GM23338 (cell line): ENCODE results near the gene TENM3. TPM values are rescaled to one million over a fixed set of nuclear protein-coding genes. Genes with fewer than 3 reads are reported as not detected.

Experiments used
- ATAC-seq: fragments of 200-7000 bp; cut with Tn5 transposase; 3 replicates; pipeline ENCODE4 v1.9.1; 2020
- DNase-seq: peaks from one replicate; pipeline ENCODE4 v3.0.0-alpha.2; 2015; ENCODE audit warnings: low spot score
- H2AFZ ChIP-seq: fragments of 200-600 bp; sonication (generic); 2 replicates; pipeline ENCODE4 v1.8.0; 2016; ENCODE audit warnings: antibody characterized with exemption, mild to moderate bottlenecking, moderate library complexity
- H3F3A ChIP-seq: fragments of 200-600 bp; sonication (generic); replicated peaks from 2 replicates; pipeline ENCODE4 v1.8.0; 2017; ENCODE audit warnings: antibody characterized with exemption, mixed run types, low read depth
- H3K27ac ChIP-seq: fragments of 200-600 bp; sonication (generic); 2 replicates; pipeline ENCODE4 v1.6.1; 2016; ENCODE audit warnings: low read depth
- H3K27me3 ChIP-seq: fragments of 200-600 bp; sonication (generic); 2 replicates; pipeline ENCODE4 v1.8.0; 2016; ENCODE audit warnings: mild to moderate bottlenecking, mixed run types, moderate library complexity; ENCODE audit not compliant: insufficient read depth
- H3K36me3 ChIP-seq: fragments of 200-600 bp; sonication (generic); 2 replicates; pipeline ENCODE4 v1.8.0; 2016; ENCODE audit warnings: mild to moderate bottlenecking; ENCODE audit not compliant: insufficient read depth
- H3K4me1 ChIP-seq: fragments of 200-600 bp; sonication (generic); 2 replicates; pipeline ENCODE4 v1.8.0; 2016; ENCODE audit warnings: mild to moderate bottlenecking, moderate library complexity; ENCODE audit not compliant: insufficient read depth
- H3K4me2 ChIP-seq: fragments of 200-600 bp; sonication (generic); 2 replicates; pipeline ENCODE4 v1.7.1; 2017; ENCODE audit warnings: mixed run types
- H3K4me3 ChIP-seq: fragments of 200-600 bp; sonication (generic); 2 replicates; pipeline ENCODE4 v1.6.1; 2016; ENCODE audit warnings: mixed run types
- H3K79me2 ChIP-seq: fragments of 200-600 bp; sonication (generic); replicated peaks from 2 replicates; pipeline ENCODE4 v1.8.0; 2017; ENCODE audit warnings: mild to moderate bottlenecking; ENCODE audit not compliant: insufficient read depth
- H3K9me2 ChIP-seq: fragments of 200-600 bp; sonication (generic); 2 replicates; pipeline ENCODE4 v1.8.0; 2017; ENCODE audit not compliant: insufficient read depth
- H4K20me1 ChIP-seq: fragments of 200-600 bp; sonication (generic); replicated peaks from 2 replicates; pipeline ENCODE4 v1.8.0; 2017; ENCODE audit warnings: mild to moderate bottlenecking; ENCODE audit not compliant: insufficient read depth
- H3K27ac Mint-ChIP-seq: 2 replicates; pipeline ENCODE4 v1.8.0; 2020; ENCODE audit warnings: inconsistent platforms, mild to moderate bottlenecking, moderate library complexity, mixed read lengths
- H3K27me3 Mint-ChIP-seq: 3 replicates; pipeline ENCODE4 v1.8.0; 2022; ENCODE audit warnings: low read depth, mild to moderate bottlenecking, moderate library complexity, mixed read lengths, inconsistent platforms; ENCODE audit not compliant: insufficient read depth, poor library complexity
- H3K36me3 Mint-ChIP-seq: 3 replicates; pipeline ENCODE4 v1.8.0; 2021; ENCODE audit warnings: low read depth, mild to moderate bottlenecking, inconsistent platforms, moderate library complexity, mixed read lengths
- H3K4me1 Mint-ChIP-seq: 3 replicates; pipeline ENCODE4 v1.8.0; 2020; ENCODE audit warnings: mild to moderate bottlenecking, inconsistent platforms, mixed read lengths
- H3K4me3 Mint-ChIP-seq: 3 replicates; pipeline ENCODE4 v1.8.0; 2021; ENCODE audit warnings: moderate library complexity, mild to moderate bottlenecking, inconsistent platforms, mixed read lengths
- H3K9me3 Mint-ChIP-seq: 3 replicates; pipeline ENCODE4 v1.8.0; 2020; ENCODE audit warnings: moderate library complexity, mild to moderate bottlenecking, inconsistent platforms, mixed read lengths
- CREB1 ChIP-seq: fragments of 250-450 bp; sonication (Bioruptor Pico); IDR thresholded peaks from 2 replicates; pipeline ENCODE4 v1.5.0; 2020; ENCODE audit warnings: low read depth, mild to moderate bottlenecking, moderate library complexity
- CTCF ChIP-seq, 2 experiments: fragments of 200-600 bp in 1 of 2; sonication (generic) in 1 of 2; conservative IDR thresholded peaks; 2 replicates each; pipeline versions ENCODE4 v1.5.1 to v1.6.1; 2016 to 2017; ENCODE audit warnings: antibody characterized with exemption in 2 of 2, low read depth in 2 of 2, mild to moderate bottlenecking in 2 of 2, moderate library complexity in 1 of 2
- POLR2AphosphoS5 ChIP-seq: IDR thresholded peaks from 2 replicates; pipeline ENCODE4 v1.6.1; 2016; ENCODE audit warnings: antibody characterized with exemption, low read depth
- STAT1 ChIP-seq: IDR thresholded peaks from one replicate; pipeline ENCODE4 v1.6.1; 2016; ENCODE audit warnings: antibody characterized with exemption; ENCODE audit not compliant: unreplicated experiment
- ZNF114 ChIP-seq: fragments of 250-450 bp; sonication (Bioruptor Pico); IDR thresholded peaks from 2 replicates; pipeline ENCODE4 v1.5.0; 2020; ENCODE audit warnings: mild to moderate bottlenecking, moderate library complexity
- polyA plus RNA-seq: library from polyadenylated mRNA; unstranded; fragments of >200 nt; fragmentation: Nextera tagmentation; extraction: Ambion mirVana; gene quantifications from 2 replicates; pipeline ENCODE4 v1.2.1, GENCODE V29; 2016
- total RNA-seq: library from RNA; depleted of rRNA; stranded (reverse); fragments of >200 nt; shearing (Covaris generic); gene quantifications from 2 replicates; pipeline ENCODE4 v1.2.3, GENCODE V29; 2014
- TF ChIP-seq, protein P1 (sequence below): IDR thresholded peaks from one replicate; pipeline ENCODE4 v1.6.1; 2018; ENCODE audit warnings: antibody characterized with exemption; ENCODE audit not compliant: unreplicated experiment

TENM3 gene
- total and polyA plus RNA-seq, 2 experiments from 2014 or later, result 22.2 to 128 TPM

GRCh38 chr4:182643801-182644682, 400.8 kb downstream of the TENM3 start:
- no peak overlapping the region for H3K4me3 Mint-ChIP-seq

DNA sequence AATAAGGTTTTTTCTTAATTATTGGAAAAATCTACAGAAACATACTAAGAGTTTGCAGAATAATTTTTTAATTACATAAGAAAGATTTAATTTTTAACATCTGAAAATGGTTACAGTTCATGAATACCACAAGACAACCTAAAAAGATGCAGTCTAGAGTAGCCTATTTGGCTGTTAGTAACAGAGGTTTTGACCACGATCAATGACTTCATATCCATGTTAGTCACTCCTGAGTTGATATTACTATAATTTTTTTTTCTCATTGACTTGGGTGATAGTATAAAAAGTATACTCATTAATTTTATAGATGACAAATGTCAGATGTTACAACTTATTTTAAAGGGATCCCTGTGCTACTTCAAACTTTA, 401.5 kb downstream of the TENM3 start:
- H3K27ac Mint-ChIP-seq, result no peak overlapping the region
- ATAC-seq, result no peak

More at GRCh38 chr4:182643801-182644682, 400.8 kb downstream of the TENM3 start:
- Mint-ChIP-seq H3K4me1 (no peaks in the 10 kb centered on the region), H3K36me3 (peaks cover 13% of the 10 kb centered on the region), H3K9me3 (peaks cover 4% of the 10 kb centered on the region), H3K27me3 (no peaks in the 10 kb centered on the region), H3K27ac (no peak overlapping the region)
- H3K27me3 ChIP-seq, result no peaks in the 10 kb centered on the region
- no peaks in the 10 kb centered on the region for H3K36me3 ChIP-seq
- H3K9me2 ChIP-seq, result no peaks in the 10 kb centered on the region
- no peak overlapping the region for H2AFZ ChIP-seq
- ATAC-seq, result no peak
- no peaks in the 10 kb centered on the region for H3K79me2 ChIP-seq
- TF ChIP-seq CTCF (conservative IDR thresholded peaks at IDR 0.05; ENCODE audit: low read depth in 2 of 2), result no peak
- H3F3A ChIP-seq, result no peaks in the 10 kb centered on the region
- no peak overlapping the region for H3K4me3 ChIP-seq
- DNase-seq, result no peak
- H3K27ac ChIP-seq, result no peak overlapping the region
- no peaks in the 10 kb centered on the region for H4K20me1 ChIP-seq
- no peak overlapping the region for H3K4me2 ChIP-seq
- H3K4me1 ChIP-seq, result no peaks in the 10 kb centered on the region

More for the DNA sequence above, 401.5 kb downstream of the TENM3 start:
- Histone ChIP-seq H3K79me2 (no peaks in the 10 kb centered on the region), H4K20me1 (no peaks in the 10 kb centered on the region), H3K27ac (no peak overlapping the region), H3K27me3 (no peaks in the 10 kb centered on the region), H3K9me2 (no peaks in the 10 kb centered on the region), H2AFZ (no peak overlapping the region), H3K36me3 (no peaks in the 10 kb centered on the region), H3K4me2 (no peak overlapping the region), H3K4me3 (no peak overlapping the region), H3F3A (no peaks in the 10 kb centered on the region), H3K4me1 (no peaks in the 10 kb centered on the region)
- TF ChIP-seq STAT1 (no peak), CREB1 (no peak), ZNF114 (no peak), POLR2AphosphoS5 (no peak)
- TF ChIP-seq, protein P1, sequence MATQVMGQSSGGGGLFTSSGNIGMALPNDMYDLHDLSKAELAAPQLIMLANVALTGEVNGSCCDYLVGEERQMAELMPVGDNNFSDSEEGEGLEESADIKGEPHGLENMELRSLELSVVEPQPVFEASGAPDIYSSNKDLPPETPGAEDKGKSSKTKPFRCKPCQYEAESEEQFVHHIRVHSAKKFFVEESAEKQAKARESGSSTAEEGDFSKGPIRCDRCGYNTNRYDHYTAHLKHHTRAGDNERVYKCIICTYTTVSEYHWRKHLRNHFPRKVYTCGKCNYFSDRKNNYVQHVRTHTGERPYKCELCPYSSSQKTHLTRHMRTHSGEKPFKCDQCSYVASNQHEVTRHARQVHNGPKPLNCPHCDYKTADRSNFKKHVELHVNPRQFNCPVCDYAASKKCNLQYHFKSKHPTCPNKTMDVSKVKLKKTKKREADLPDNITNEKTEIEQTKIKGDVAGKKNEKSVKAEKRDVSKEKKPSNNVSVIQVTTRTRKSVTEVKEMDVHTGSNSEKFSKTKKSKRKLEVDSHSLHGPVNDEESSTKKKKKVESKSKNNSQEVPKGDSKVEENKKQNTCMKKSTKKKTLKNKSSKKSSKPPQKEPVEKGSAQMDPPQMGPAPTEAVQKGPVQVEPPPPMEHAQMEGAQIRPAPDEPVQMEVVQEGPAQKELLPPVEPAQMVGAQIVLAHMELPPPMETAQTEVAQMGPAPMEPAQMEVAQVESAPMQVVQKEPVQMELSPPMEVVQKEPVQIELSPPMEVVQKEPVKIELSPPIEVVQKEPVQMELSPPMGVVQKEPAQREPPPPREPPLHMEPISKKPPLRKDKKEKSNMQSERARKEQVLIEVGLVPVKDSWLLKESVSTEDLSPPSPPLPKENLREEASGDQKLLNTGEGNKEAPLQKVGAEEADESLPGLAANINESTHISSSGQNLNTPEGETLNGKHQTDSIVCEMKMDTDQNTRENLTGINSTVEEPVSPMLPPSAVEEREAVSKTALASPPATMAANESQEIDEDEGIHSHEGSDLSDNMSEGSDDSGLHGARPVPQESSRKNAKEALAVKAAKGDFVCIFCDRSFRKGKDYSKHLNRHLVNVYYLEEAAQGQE, result no peak
- Mint-ChIP-seq H3K36me3 (peaks cover 13% of the 10 kb centered on the region), H3K9me3 (peaks cover 4% of the 10 kb centered on the region), H3K4me1 (no peaks in the 10 kb centered on the region), H3K4me3 (no peak overlapping the region), H3K27me3 (no peaks in the 10 kb centered on the region)
- no peak for DNase-seq
